NCI-H1694 (cell line): ENCODE results near the gene PRXL2C.
A peak's percentile ranks its signal among the peaks of the same experiment; 100 is the strongest.

Experiments
- DNase-seq: peaks from one replicate; lab custom pipeline; 2025; lab: John Stamatoyannopoulos, UW

Gene PRXL2C

GRCh38 chr9:96612105-96612965 is 42.8 kb downstream of the PRXL2C start:
- DNase-seq = peak; percentile 28

- DNase-seq = no peak
Measured at GRCh38 chr9:96611302-96611701, 43.8 kb downstream of the PRXL2C start.

DNA sequence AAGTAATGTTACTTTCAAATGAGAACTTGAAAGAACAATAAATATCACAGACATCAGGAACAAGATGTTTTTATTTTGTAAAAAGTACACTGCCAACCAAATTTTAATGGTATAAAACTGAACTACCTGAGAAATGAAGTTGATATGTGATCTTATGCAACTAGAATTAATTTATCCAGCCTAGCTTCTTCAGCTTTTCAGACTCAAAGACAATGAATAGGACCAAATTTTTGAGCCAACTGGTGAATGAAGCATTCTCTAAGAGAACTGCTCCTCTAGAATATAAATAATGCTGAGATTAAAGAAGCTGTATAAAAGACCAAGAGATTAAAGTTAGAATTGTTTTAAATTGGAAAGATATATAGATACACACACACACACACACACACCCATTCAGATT is 45.4 kb downstream of the PRXL2C start:
- DNase-seq = no peak

- DNase-seq = no peak
Measured at GRCh38 chr9:96607971-96608370, 47.1 kb downstream of the PRXL2C start.

- DNase-seq = no peak
Measured at GRCh38 chr9:96605328-96605727, 49.8 kb downstream of the PRXL2C start.

DNA sequence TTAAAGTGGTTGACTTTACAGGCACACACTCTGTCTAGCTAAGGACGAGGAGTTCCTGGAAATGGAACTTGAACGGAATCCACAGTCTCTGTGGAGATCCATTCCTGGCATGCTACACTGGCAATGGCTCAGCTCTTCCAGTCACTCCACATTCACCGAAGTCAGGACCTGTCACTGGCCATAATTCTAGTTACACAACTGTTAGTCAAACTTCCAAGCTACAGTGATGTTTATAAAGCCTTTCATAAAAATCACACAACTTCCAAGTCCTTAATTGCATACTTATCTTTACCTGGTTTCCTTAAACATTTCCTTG is 51.2 kb downstream of the PRXL2C start:
- DNase-seq = no peak

GRCh38 chr9:96603305-96604003 is 51.7 kb downstream of the PRXL2C start:
- no peak for DNase-seq

DNA sequence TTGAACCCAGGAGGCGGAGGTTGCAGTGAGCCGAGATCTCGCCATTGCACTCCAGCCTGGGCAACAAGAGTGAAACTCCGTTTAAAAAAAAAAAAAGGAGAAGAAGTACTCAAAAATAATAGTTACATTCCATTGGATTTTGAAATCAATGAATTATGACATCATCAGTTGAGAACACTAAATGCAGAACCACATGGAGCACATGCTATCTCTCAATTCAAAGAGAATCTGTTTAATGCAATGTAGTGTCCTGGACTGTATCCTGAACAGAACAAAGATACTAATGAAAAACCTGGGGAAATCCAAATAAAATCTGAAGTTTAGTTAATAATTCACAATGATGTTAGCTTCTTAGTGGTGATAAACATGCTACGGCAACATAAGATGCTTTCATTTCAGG is 55.8 kb downstream of the PRXL2C start:
- DNase-seq = no peak

- DNase-seq = no peak
Measured at GRCh38 chr9:96596601-96597111, 58.5 kb downstream of the PRXL2C start.
